ENCODE measurements around the gene PHACTR1. TPM values are rescaled to one million over a fixed set of nuclear protein-coding genes. Genes with fewer than 3 reads are reported as not detected.

The PHACTR1 gene
- total RNA-seq, 1 experiment from 2014 or later, result 15.5 TPM

- no peaks in the 10 kb centered on the region for H3K27me3 Mint-ChIP-seq (ENCODE audit: low read depth)
- H3K27ac Mint-ChIP-seq, result no peak overlapping the region
- no peaks in the 10 kb centered on the region for H3K9me3 Mint-ChIP-seq
- TF ChIP-seq, protein P1, sequence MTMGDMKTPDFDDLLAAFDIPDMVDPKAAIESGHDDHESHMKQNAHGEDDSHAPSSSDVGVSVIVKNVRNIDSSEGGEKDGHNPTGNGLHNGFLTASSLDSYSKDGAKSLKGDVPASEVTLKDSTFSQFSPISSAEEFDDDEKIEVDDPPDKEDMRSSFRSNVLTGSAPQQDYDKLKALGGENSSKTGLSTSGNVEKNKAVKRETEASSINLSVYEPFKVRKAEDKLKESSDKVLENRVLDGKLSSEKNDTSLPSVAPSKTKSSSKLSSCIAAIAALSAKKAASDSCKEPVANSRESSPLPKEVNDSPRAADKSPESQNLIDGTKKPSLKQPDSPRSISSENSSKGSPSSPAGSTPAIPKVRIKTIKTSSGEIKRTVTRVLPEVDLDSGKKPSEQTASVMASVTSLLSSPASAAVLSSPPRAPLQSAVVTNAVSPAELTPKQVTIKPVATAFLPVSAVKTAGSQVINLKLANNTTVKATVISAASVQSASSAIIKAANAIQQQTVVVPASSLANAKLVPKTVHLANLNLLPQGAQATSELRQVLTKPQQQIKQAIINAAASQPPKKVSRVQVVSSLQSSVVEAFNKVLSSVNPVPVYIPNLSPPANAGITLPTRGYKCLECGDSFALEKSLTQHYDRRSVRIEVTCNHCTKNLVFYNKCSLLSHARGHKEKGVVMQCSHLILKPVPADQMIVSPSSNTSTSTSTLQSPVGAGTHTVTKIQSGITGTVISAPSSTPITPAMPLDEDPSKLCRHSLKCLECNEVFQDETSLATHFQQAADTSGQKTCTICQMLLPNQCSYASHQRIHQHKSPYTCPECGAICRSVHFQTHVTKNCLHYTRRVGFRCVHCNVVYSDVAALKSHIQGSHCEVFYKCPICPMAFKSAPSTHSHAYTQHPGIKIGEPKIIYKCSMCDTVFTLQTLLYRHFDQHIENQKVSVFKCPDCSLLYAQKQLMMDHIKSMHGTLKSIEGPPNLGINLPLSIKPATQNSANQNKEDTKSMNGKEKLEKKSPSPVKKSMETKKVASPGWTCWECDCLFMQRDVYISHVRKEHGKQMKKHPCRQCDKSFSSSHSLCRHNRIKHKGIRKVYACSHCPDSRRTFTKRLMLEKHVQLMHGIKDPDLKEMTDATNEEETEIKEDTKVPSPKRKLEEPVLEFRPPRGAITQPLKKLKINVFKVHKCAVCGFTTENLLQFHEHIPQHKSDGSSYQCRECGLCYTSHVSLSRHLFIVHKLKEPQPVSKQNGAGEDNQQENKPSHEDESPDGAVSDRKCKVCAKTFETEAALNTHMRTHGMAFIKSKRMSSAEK (CRISPR knock-in tag; IDR thresholded peaks at IDR 0.05; ENCODE audit: borderline replicate concordance), result no peak
- TF ChIP-seq, protein P2, sequence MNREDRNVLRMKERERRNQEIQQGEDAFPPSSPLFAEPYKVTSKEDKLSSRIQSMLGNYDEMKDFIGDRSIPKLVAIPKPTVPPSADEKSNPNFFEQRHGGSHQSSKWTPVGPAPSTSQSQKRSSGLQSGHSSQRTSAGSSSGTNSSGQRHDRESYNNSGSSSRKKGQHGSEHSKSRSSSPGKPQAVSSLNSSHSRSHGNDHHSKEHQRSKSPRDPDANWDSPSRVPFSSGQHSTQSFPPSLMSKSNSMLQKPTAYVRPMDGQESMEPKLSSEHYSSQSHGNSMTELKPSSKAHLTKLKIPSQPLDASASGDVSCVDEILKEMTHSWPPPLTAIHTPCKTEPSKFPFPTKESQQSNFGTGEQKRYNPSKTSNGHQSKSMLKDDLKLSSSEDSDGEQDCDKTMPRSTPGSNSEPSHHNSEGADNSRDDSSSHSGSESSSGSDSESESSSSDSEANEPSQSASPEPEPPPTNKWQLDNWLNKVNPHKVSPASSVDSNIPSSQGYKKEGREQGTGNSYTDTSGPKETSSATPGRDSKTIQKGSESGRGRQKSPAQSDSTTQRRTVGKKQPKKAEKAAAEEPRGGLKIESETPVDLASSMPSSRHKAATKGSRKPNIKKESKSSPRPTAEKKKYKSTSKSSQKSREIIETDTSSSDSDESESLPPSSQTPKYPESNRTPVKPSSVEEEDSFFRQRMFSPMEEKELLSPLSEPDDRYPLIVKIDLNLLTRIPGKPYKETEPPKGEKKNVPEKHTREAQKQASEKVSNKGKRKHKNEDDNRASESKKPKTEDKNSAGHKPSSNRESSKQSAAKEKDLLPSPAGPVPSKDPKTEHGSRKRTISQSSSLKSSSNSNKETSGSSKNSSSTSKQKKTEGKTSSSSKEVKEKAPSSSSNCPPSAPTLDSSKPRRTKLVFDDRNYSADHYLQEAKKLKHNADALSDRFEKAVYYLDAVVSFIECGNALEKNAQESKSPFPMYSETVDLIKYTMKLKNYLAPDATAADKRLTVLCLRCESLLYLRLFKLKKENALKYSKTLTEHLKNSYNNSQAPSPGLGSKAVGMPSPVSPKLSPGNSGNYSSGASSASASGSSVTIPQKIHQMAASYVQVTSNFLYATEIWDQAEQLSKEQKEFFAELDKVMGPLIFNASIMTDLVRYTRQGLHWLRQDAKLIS (CRISPR knock-in tag; IDR thresholded peaks at IDR 0.05; ENCODE audit: borderline replicate concordance), result no peak
- no peak for TF ChIP-seq ZNF671 (CRISPR knock-in tag; IDR thresholded peaks at IDR 0.05)
- TF ChIP-seq ATF1 (CRISPR knock-in tag; IDR thresholded peaks at IDR 0.05), result no peak
- TF ChIP-seq NR1H2 (CRISPR knock-in tag; IDR thresholded peaks at IDR 0.05), result no peak
- TF ChIP-seq, protein P3, sequence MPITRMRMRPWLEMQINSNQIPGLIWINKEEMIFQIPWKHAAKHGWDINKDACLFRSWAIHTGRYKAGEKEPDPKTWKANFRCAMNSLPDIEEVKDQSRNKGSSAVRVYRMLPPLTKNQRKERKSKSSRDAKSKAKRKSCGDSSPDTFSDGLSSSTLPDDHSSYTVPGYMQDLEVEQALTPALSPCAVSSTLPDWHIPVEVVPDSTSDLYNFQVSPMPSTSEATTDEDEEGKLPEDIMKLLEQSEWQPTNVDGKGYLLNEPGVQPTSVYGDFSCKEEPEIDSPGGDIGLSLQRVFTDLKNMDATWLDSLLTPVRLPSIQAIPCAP (CRISPR knock-in tag; IDR thresholded peaks at IDR 0.05), result no peak
- no peak for TF ChIP-seq PREB (CRISPR knock-in tag; IDR thresholded peaks at IDR 0.05; ENCODE audit: borderline replicate concordance)
- no peak for TF ChIP-seq JAZF1 (CRISPR knock-in tag; IDR thresholded peaks at IDR 0.05)
- TF ChIP-seq MLX (CRISPR knock-in tag; IDR thresholded peaks at IDR 0.05), result no peak
- no peak for TF ChIP-seq AR (CRISPR knock-in tag; IDR thresholded peaks at IDR 0.05)
- TF ChIP-seq FOXP1 (CRISPR knock-in tag; IDR thresholded peaks at IDR 0.05; ENCODE audit: borderline replicate concordance), result no peak
- TF ChIP-seq ZMAT4 (CRISPR knock-in tag; IDR thresholded peaks at IDR 0.05), result no peak
- TF ChIP-seq ZNF138 (CRISPR knock-in tag; conservative IDR thresholded peaks at IDR 0.05), result no peak
- TF ChIP-seq SP1 (CRISPR knock-in tag; conservative IDR thresholded peaks at IDR 0.05), result no peak
- TF ChIP-seq E2F1 (CRISPR knock-in tag; IDR thresholded peaks at IDR 0.05), result no peak
- no peak overlapping the region for H3K4me3 Mint-ChIP-seq
- no peak for DNase-seq (ENCODE audit: low spot score)
- CTCF ChIA-PET, result no interaction called here
- no peaks in the 10 kb centered on the region for H3K36me3 Mint-ChIP-seq
- POLR2A ChIA-PET, result no interaction called here
- no peak for ATAC-seq
- H3K4me1 Mint-ChIP-seq, result peaks cover 5% of the 10 kb centered on the region
Measured at GRCh38 chr6:12974551-12974950, 258.0 kb downstream of the PHACTR1 start.

Measured in WTC11 (cell line).